ENCODE data around the gene GRK7. TPM values are rescaled to one million over a fixed set of nuclear protein-coding genes. Genes with fewer than 3 reads are reported as not detected.

The GRK7 gene
- total and polyA plus RNA-seq, 9 of the 15 experiments (the other 6 are each of a cell fraction or from before 2014, with no cell fraction given), result 0.01 to 0.08 (median 0.04) TPM; not detected in 3

GRCh38 chr3:141811348-141811747, 48.1 kb downstream of the GRK7 start:
- Histone ChIP-seq H3K79me2 (ENCODE audit: control insufficient read depth, insufficient read depth, low read length) (no peaks in the 10 kb centered on the region), H3K27ac (ENCODE audit: extremely low read depth, low read depth, low read length) (no peak overlapping the region), H4K20me1 (replicated peaks; ENCODE audit: control insufficient read depth, insufficient read depth, low read length) (no peaks in the 10 kb centered on the region), H3K4me1 (replicated peaks in 1 of 2; ENCODE audit: control insufficient read depth in 2 of 2, insufficient read depth in 2 of 2, low read length in 2 of 2) (peaks cover 3 to 7% of the 10 kb centered on the region in 2 experiments; a peak in 3 of 5 replicates), H3K9me1 (ENCODE audit: control insufficient read depth, insufficient read depth, low read length) (no peaks in the 10 kb centered on the region), H3K4me2 (ENCODE audit: insufficient read depth, low read length) (no peak overlapping the region), H2AFZ (ENCODE audit: low read depth, low read length) (no peak overlapping the region), H3K36me3 (ENCODE audit: control insufficient read depth, insufficient read depth, low read length) (no peaks in the 10 kb centered on the region), H3K27me3 (ENCODE audit: control insufficient read depth in 2 of 2, insufficient read depth in 2 of 2, low read length in 2 of 2) (no peaks in the 10 kb centered on the region), H3K9ac (ENCODE audit: insufficient read depth in 1 of 2, low read depth in 2 of 2, low read length in 2 of 2) (no peak overlapping the region), H3K4me3 (no peak overlapping the region), H3K9me3 (replicated peaks; ENCODE audit: control insufficient read depth, insufficient read depth, low read depth, low read length) (no peaks in the 10 kb centered on the region)
- intact Hi-C loops (cut with micrococcal nuclease), result no loop called here
- no TSS peak for BruUV-seq (replicated peaks)
- 34% methylated on average over 3 of the region's 3 CpGs for WGBS (ENCODE audit: insufficient coverage, low coverage, missing lambda C conversion rate)
- DNase-seq (ENCODE audit: extremely low read depth in 1 of 4, low spot score in 3 of 4) (no peak), FAIRE-seq (no peak), ATAC-seq (no peak)
- in situ Hi-C loops (cut with MboI), result no loop called here
- CTCF ChIA-PET (ENCODE audit: low intra/inter-chr PET ratio), result no interaction called here
- POLR2A ChIA-PET, result no interaction called here
- TF ChIP-seq MBD2 (IDR thresholded peaks at IDR 0.05; ENCODE audit: borderline replicate concordance, low read depth) (no peak), ZZZ3 (IDR thresholded peaks at IDR 0.05) (no peak), ZNF133 (CRISPR knock-in tag; IDR thresholded peaks at IDR 0.05) (no peak), CEBPZ (IDR thresholded peaks at IDR 0.05; ENCODE audit: borderline replicate concordance, low read depth, low read length) (no peak), IRF2 (CRISPR knock-in tag; IDR thresholded peaks at IDR 0.05) (no peak), CBFA2T2 (conservative IDR thresholded peaks at IDR 0.05) (no peak), ZNF212 (CRISPR knock-in tag; IDR thresholded peaks at IDR 0.05) (no peak), E2F1 (CRISPR knock-in tag; IDR thresholded peaks at IDR 0.05) (no peak), XRCC4 (IDR thresholded peaks at IDR 0.05; ENCODE audit: extremely low read depth, insufficient read depth, insufficient read length) (no peak), BRF2 (IDR thresholded peaks at IDR 0.05; ENCODE audit: borderline replicate concordance, insufficient read depth, insufficient read length) (no peak), NONO (IDR thresholded peaks at IDR 0.05; ENCODE audit: low read depth in 2 of 2, low read length in 1 of 2) (no peak), SLC30A9 (CRISPR knock-in tag; IDR thresholded peaks at IDR 0.05) (no peak), GTF2E2 (tag; IDR thresholded peaks at IDR 0.05) (no peak), ZNF282 (CRISPR knock-in tag; IDR thresholded peaks at IDR 0.05) (no peak)
- TF ChIP-seq, protein P1, sequence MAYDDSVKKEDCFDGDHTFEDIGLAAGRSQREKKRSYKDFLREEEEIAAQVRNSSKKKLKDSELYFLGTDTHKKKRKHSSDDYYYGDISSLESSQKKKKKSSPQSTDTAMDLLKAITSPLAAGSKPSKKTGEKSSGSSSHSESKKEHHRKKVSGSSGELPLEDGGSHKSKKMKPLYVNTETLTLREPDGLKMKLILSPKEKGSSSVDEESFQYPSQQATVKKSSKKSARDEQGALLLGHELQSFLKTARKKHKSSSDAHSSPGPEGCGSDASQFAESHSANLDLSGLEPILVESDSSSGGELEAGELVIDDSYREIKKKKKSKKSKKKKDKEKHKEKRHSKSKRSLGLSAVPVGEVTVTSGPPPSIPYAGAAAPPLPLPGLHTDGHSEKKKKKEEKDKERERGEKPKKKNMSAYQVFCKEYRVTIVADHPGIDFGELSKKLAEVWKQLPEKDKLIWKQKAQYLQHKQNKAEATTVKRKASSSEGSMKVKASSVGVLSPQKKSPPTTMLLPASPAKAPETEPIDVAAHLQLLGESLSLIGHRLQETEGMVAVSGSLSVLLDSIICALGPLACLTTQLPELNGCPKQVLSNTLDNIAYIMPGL (CRISPR knock-in tag; IDR thresholded peaks at IDR 0.05), result no peak

All from K562 (cell line).